ENCODE results near the gene CSMD2. TPM values are rescaled to one million over a fixed set of nuclear protein-coding genes. Genes with fewer than 3 reads are reported as not detected.

Gene CSMD2
- total RNA-seq, 1 donor from 2014 or later, result not detected

DNA sequence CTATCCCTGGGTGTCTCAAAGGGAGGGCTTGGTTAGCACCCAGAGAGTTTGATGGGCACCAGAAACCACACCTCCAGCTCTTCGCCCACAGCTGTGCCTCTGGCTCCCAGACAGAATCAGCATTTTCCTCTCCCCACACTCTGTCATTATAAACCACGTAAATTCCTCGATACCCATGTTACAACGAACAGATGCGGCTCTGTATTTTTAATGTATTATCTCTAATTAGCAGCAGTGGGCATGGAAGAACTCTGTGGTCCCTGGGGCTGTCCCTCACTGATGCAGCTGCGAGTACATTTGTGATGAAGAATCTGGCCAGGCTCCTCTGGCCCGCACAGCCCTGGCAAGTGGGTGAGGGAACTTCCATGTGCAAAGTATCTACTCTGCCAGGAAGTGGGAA, 290.4 kb downstream of the CSMD2 start:
- Mint-ChIP-seq H3K36me3 (ENCODE audit: low read depth) (no peaks in the 10 kb centered on the region), H3K4me1 (no peaks in the 10 kb centered on the region), H3K27ac (no peak overlapping the region), H3K4me3 (no peak overlapping the region), H3K9me3 (no peaks in the 10 kb centered on the region), H3K27me3 (no peaks in the 10 kb centered on the region)
- DNase-seq, result no peak
- intact Hi-C loops (cut with micrococcal nuclease), result no loop called here

DNA sequence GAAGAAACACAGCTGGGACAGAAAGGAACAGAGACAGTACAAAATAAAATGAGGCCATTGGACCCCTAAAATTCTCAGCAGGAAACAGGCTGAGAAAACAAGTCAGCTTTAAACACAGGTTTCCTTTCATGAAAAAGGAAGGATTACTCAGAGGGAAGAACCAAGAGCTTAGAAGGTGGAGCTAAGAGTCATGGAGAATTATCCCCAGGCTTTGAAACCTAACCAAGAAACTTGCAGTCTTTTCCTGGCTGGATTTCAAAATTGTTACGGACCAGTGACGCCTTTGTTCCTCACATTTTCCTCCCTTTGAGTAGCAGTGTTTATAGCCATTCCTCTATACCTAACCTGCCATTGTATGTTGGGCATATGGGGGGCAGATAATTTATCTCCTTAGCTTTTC, 292.3 kb downstream of the CSMD2 start:
- DNase-seq, result no peak
- no peaks in the 10 kb centered on the region for H3K27me3 Mint-ChIP-seq
- H3K4me3 Mint-ChIP-seq, result no peak overlapping the region
- no peaks in the 10 kb centered on the region for H3K36me3 Mint-ChIP-seq (ENCODE audit: low read depth)
- peaks cover under 1% of the 10 kb centered on the region for H3K4me1 Mint-ChIP-seq
- intact Hi-C loops (cut with micrococcal nuclease), result no loop called here
- H3K9me3 Mint-ChIP-seq, result no peaks in the 10 kb centered on the region
- no peak overlapping the region for H3K27ac Mint-ChIP-seq

DNA sequence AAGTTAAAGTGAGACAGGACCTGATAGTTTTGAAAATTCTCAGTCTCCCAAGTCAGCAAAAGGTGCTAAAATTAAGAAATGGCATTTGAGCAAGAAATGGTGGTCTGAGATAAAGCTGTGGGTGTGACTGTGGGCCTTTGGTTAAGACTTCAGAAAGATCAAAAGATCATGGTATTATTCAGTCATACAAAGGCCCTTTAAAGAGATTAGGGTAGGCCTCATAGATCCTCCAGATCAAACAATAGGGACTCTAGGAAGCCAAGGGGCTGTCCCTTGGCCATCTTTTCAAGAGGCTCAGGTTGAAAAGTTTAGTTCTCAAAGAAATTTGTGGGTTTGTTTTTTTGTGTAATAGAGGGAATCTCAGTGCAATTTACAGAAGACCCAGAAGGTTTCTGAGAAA, 292.8 kb downstream of the CSMD2 start:
- no peak for DNase-seq

DNA sequence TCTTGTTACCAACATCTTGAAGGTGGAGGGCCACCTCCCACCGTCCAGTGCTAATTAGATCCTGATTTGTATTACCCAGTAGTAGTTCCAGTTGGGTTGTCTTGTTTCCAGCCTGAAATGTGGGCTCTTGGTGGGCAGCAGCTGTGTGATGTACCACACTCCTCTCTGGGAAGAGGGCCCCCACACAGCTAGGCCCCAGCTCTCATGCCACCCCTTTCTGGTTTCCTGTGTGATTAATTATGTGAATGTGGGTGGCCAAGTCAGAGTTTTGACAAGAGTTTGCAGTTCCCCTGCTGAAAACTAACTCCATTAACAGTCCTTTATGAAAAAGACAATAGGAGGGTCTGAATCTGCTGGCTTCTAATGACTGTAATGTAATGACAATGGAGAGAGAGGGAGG, 297.3 kb downstream of the CSMD2 start:
- intact Hi-C loops (cut with micrococcal nuclease), result no loop called here
- no peaks in the 10 kb centered on the region for H3K36me3 Mint-ChIP-seq (ENCODE audit: low read depth)
- peaks cover 2% of the 10 kb centered on the region for H3K4me1 Mint-ChIP-seq
- no peak overlapping the region for H3K27ac Mint-ChIP-seq
- peaks cover 3% of the 10 kb centered on the region for H3K27me3 Mint-ChIP-seq
- no peak for DNase-seq
- H3K9me3 Mint-ChIP-seq, result no peaks in the 10 kb centered on the region
- H3K4me3 Mint-ChIP-seq, result no peak overlapping the region

More for the DNA sequence above, 292.8 kb downstream of the CSMD2 start:
- no peak overlapping the region for H3K4me3 Mint-ChIP-seq
- H3K4me1 Mint-ChIP-seq, result peaks cover 2% of the 10 kb centered on the region
- intact Hi-C loops (cut with micrococcal nuclease), result no loop called here
- H3K36me3 Mint-ChIP-seq (ENCODE audit: low read depth), result no peaks in the 10 kb centered on the region
- H3K27ac Mint-ChIP-seq, result no peak overlapping the region
- no peaks in the 10 kb centered on the region for H3K9me3 Mint-ChIP-seq
- no peaks in the 10 kb centered on the region for H3K27me3 Mint-ChIP-seq

DNA sequence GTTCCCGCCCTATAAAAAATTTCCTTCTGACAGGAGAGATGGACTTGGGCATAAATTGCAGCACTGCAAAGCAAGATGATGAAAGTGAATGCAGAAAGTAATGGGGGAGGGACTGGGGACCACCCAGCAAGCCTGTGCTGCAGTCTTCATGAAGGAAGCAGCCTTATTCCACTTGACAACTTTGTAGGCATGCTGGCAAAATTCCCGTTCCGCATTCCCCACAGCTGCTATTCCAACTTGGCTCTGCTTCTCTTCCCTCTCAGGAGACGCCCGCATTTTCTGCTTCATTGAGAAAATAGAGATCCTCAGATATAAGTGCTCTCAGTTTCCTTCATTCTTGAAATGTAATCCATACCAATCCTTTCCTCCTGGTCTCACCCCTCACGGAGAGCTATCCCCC, 298.7 kb downstream of the CSMD2 start:
- intact Hi-C loops (cut with micrococcal nuclease), result no loop called here
- no peaks in the 10 kb centered on the region for H3K9me3 Mint-ChIP-seq
- H3K36me3 Mint-ChIP-seq (ENCODE audit: low read depth), result no peaks in the 10 kb centered on the region
- no peak overlapping the region for H3K4me3 Mint-ChIP-seq
- H3K4me1 Mint-ChIP-seq, result peaks cover 2% of the 10 kb centered on the region
- DNase-seq, result no peak
- peaks cover 3% of the 10 kb centered on the region for H3K27me3 Mint-ChIP-seq
- H3K27ac Mint-ChIP-seq, result no peak overlapping the region

DNA sequence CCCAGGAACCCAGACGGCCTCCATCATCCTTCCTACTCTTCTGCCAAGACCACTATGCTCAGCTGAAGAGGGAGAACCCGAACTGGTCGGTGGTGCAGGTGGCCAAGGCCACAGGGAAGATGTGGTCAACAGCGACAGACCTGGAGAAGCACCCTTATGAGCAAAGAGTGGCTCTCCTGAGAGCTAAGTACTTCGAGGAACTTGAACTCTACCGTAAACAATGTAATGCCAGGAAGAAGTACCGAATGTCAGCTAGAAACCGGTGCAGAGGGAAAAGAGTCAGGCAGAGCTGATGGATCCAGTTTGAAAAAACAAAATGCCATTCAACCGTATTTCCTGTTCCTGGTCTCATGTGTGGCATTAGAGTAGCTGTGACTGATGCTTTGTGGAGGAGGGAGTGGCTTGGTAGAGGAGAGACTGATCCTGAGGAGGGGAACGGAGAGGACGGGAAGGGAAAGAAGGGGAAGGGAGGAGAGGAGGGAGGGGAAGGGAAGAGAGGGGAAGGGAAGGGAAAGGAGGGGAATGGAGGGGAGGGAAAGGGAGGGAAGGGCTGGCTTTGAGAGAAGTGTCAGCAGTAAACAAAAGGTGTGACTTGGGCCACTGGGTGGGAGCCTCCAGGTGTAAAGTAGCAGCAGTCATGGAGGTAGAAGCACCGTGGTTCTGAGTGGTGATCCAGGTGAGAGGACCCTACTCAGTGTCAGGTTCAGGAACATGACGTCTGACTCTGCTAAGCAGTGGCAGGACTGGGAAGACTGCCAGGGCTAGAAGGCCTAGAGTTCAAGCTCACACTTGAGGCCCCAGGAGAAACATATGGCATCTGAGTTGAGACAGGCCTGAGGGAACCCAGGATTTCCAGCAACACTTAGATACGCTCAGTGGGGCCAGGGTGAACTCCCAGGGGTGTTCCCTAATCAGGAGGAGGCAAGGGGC, 300.3 kb downstream of the CSMD2 start:
- Mint-ChIP-seq H3K4me1 (peaks cover 2% of the 10 kb centered on the region), H3K36me3 (ENCODE audit: low read depth) (no peaks in the 10 kb centered on the region), H3K4me3 (no peak overlapping the region)

DNA sequence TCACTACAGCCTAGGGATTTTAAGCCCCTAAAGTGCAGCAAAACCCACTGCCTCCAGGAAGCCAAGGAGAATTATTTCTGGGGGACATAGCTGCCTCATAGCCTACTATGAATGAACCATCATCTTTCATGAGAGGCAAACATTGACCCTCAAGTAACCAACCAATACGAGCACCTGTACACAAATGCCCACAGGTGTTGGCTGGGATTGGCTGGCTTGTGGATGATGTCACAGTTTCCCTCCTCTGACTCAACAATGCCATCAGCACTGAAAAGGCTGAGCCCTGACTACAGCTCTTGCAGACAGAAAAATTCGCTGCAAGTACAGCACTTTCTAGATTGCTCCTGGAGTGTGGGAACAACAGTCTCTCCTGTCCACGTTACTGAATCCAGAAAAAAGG, 301.3 kb downstream of the CSMD2 start, which contains the start of gene HMGB4:
TSS of gene HMGB4 (plus strand) at position 301 of the 400 bp plus-strand sequence. CDS start 113 bp downstream, outside the sequence.
- H3K27ac Mint-ChIP-seq, result no peak within 1 kb of the TSS
- no peaks in the 10 kb centered on the region for H3K36me3 Mint-ChIP-seq (ENCODE audit: low read depth)
- H3K4me1 Mint-ChIP-seq, result peaks cover 2% of the 10 kb centered on the region
- H3K4me3 Mint-ChIP-seq, result no peak within 1 kb of the TSS
- peaks cover 3% of the 10 kb centered on the region for H3K27me3 Mint-ChIP-seq
- DNase-seq, result no peak
- H3K9me3 Mint-ChIP-seq, result no peaks in the 10 kb centered on the region
- intact Hi-C loops (cut with micrococcal nuclease), result no loop called here

More for the DNA sequence above, 300.3 kb downstream of the CSMD2 start:
- peaks cover 3% of the 10 kb centered on the region for H3K27me3 Mint-ChIP-seq
- no peak for DNase-seq
- H3K27ac Mint-ChIP-seq, result no peak overlapping the region
- intact Hi-C loops (cut with micrococcal nuclease), result no loop called here
- H3K9me3 Mint-ChIP-seq, result no peaks in the 10 kb centered on the region

DNA sequence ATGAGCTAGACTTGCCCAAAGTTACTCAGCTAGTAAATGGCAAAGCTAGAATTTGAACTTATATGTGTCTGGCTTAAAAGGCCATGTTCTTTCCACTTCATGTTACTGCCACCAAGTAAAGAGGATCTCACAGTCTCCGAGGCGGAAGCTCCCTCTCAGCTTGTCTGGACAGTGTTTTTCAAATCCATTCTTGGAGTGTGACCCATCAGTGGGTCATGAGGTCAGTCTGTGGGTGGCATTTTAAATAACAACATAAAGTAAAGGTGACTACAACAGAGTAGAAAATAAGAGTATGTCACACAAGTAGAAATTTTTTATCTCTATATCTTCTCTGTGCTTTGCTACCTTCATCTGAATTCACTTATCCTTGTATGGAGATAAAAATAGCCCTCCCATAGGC, 304.4 kb downstream of the CSMD2 start:
- intact Hi-C loops (cut with micrococcal nuclease), result no loop called here
- no peaks in the 10 kb centered on the region for H3K4me1 Mint-ChIP-seq
- no peak overlapping the region for H3K4me3 Mint-ChIP-seq
- H3K27me3 Mint-ChIP-seq, result peaks cover 3% of the 10 kb centered on the region
- DNase-seq, result no peak
- H3K27ac Mint-ChIP-seq, result no peak overlapping the region
- no peaks in the 10 kb centered on the region for H3K36me3 Mint-ChIP-seq (ENCODE audit: low read depth)
- H3K9me3 Mint-ChIP-seq, result no peaks in the 10 kb centered on the region

DNA sequence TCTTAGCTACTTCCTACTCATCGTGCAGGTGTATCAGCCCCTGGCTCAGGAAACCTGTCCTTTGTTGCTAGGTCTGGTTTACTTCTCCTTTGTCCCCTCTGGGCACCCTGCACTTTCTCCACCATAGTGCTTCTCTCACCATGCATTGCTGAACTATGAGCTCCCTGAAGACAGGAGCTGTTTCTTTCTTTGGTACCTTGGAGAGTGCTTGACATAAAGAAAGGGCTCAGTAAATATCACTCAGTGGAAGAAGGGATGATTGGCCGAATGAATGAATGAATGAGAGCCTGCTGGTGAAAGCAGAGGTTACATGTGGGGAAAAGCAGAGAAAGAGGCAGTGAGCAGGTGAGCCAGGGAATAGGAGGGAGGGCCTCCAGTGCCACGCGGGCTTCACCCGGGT, 310.9 kb downstream of the CSMD2 start:
- intact Hi-C loops (cut with micrococcal nuclease), result no loop called here
- H3K4me3 Mint-ChIP-seq, result no peak overlapping the region
- H3K36me3 Mint-ChIP-seq (ENCODE audit: low read depth), result no peaks in the 10 kb centered on the region
- H3K4me1 Mint-ChIP-seq, result no peaks in the 10 kb centered on the region
- peaks cover 7% of the 10 kb centered on the region for H3K27me3 Mint-ChIP-seq
- no peak for DNase-seq
- H3K27ac Mint-ChIP-seq, result no peak overlapping the region
- no peaks in the 10 kb centered on the region for H3K9me3 Mint-ChIP-seq

DNA sequence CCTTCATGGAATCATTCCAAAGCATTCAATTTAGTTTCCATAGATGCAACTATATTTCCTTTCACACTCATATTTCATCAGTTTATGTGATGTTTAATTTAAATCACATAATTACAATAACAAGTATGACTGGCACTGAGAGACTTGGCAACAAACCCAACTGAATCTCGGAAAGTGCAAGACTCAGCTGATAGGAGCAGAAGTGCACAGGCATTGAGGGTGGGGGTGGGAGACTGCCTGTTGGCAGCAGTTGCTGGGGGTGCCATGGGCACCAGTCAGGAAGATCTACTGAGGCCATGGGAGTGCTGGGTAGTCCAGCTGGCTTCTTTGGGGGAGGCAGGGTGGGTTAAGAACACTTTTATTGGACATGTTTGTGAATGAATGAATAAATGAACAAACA, 311.6 kb downstream of the CSMD2 start:
- H3K4me1 Mint-ChIP-seq, result no peaks in the 10 kb centered on the region
- DNase-seq, result no peak
- H3K36me3 Mint-ChIP-seq (ENCODE audit: low read depth), result no peaks in the 10 kb centered on the region
- no peak overlapping the region for H3K27ac Mint-ChIP-seq
- H3K4me3 Mint-ChIP-seq, result no peak overlapping the region
- no peaks in the 10 kb centered on the region for H3K9me3 Mint-ChIP-seq
- intact Hi-C loops (cut with micrococcal nuclease), result no loop called here
- peaks cover 8% of the 10 kb centered on the region for H3K27me3 Mint-ChIP-seq

DNA sequence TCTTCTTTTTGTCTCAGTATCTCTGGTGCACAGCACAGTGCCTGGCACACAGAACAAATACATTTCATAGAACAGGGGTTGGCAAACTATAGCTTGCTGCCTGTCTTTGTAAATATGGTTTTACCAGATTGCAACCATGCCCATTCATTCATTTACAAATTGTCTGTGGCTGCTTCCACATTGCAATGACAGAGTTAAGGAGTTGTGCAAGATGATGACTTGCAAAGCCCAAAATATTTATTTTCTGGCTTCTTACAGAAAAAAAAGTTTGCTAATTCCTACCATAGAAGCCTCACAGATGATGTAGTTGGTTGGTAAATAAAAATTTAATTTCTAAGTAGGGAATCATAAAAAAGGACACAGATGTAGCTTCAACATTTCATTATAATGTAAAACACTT, 312.3 kb downstream of the CSMD2 start:
- Mint-ChIP-seq H3K36me3 (ENCODE audit: low read depth) (no peaks in the 10 kb centered on the region), H3K4me1 (no peaks in the 10 kb centered on the region), H3K9me3 (no peaks in the 10 kb centered on the region), H3K27me3 (peaks cover 11% of the 10 kb centered on the region), H3K4me3 (no peak overlapping the region), H3K27ac (no peak overlapping the region)
- no peak for DNase-seq
- intact Hi-C loops (cut with micrococcal nuclease), result no loop called here

DNA sequence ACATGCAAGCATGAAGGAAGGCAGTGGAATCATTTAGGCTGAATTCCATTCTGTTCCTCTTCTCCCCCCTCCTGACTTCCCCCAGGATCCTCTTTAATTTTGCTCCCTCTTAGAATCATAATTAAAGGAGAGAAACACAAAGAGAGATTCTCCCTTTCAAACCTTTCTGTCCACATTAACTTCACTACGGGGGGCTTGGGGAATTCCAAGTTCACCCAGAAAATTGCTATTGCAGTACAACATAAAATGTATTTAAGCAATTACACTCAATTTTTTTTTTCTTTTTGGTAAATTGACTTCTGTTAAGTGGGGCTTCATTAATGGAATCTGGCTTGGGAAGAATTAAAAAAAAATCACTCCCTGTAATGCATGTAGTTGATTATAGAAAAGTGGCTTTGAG, 314.5 kb downstream of the CSMD2 start:
- Mint-ChIP-seq H3K9me3 (no peaks in the 10 kb centered on the region), H3K36me3 (ENCODE audit: low read depth) (no peaks in the 10 kb centered on the region), H3K27me3 (peaks cover 11% of the 10 kb centered on the region), H3K4me1 (no peaks in the 10 kb centered on the region), H3K4me3 (no peak overlapping the region), H3K27ac (no peak overlapping the region)
- intact Hi-C loops (cut with micrococcal nuclease), result no loop called here
- no peak for DNase-seq

DNA sequence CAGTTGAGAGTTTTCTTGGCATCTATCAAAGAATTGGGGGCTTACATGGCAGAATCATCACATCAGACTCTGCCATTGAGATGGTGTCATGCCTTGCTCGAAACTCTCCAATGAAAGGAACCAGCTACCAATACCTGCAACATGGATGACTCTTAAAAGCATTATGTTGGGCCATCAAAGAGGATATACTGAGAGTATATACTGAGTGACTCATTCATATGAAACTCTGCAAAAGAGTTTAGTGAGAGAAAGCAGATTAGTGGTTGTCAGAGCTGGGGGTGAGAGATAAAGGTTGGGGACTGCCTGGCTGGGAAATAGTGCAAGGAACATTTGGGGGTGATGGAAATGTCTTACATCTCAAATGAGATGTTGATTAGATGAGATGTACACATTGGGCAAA, 315.8 kb downstream of the CSMD2 start:
- Mint-ChIP-seq H3K36me3 (ENCODE audit: low read depth) (no peaks in the 10 kb centered on the region), H3K4me3 (no peak overlapping the region), H3K27me3 (peaks cover 11% of the 10 kb centered on the region), H3K27ac (no peak overlapping the region), H3K9me3 (no peaks in the 10 kb centered on the region), H3K4me1 (no peaks in the 10 kb centered on the region)
- intact Hi-C loops (cut with micrococcal nuclease), result no loop called here
- DNase-seq, result no peak

DNA sequence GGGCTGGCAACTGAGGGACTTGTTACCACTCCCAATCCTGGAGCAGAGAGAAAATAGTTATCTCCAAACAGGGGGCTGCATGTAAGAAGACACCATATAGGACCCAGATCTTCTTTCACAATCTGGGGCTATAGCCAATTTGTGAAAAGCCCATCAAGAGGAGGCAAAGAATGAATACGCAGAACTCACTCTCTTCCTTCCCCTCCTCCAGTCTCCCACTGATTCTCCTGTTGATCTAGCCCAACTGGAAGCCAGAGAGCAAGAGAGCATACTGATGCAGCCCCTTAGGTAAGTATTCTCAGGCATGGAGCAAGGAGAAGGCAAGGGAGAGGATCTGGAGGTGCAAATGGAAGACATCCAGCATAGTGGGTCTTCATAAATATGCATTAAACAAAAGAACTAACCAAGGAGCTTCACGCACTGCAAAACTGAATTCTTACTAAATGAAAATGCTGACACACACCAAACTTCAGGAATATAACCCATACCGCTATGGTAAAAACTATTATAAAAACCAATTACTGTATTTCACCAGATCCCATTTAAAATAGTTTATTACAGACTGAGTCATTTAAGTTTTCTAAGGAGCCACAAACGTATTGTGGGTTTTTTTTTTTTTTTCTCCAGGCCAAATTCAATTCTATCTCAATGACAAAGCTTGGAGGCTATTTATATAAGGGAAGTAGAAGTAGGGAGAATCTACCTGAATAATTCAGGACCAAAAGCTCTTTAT, 316.7 kb downstream of the CSMD2 start:
- DNase-seq, result no peak
- Mint-ChIP-seq H3K9me3 (no peaks in the 10 kb centered on the region), H3K27me3 (peaks cover 10% of the 10 kb centered on the region), H3K4me3 (no peak overlapping the region), H3K4me1 (no peaks in the 10 kb centered on the region), H3K36me3 (ENCODE audit: low read depth) (no peaks in the 10 kb centered on the region), H3K27ac (no peak overlapping the region)
- intact Hi-C loops (cut with micrococcal nuclease), result no loop called here
